Measurements from ENCODE around the gene TRIM45. TPM values are rescaled to one million over a fixed set of nuclear protein-coding genes. Genes with fewer than 3 reads are reported as not detected.
"Not testable (repeated sequence)": the region's sequence is repeated elsewhere in the genome, so short reads cannot be mapped to it uniquely, and the experiment has no call there.

Gene TRIM45
- polyA plus RNA-seq, 4 donors: 15.8 to 29.2 (median 21.2) TPM

DNA sequence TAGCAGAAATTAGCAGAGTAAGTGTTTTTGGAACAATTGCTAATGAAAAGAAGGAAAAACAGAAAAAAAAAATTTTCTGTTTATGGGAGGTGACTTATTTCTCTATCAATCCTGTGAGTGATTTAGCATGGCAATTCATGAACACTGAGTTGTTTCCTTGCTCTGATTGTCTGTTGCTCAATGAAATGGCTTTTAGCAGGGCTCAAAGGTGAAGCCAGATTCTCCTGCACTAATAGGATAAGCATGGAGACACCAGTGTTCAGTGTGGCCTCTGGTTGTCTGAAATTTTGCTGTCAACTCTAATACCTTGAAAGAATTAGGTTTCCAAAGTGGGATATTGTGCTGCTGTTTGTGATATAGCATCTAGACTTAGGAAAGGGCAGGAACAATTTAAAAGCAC is 15.8 kb downstream of the TRIM45 start:
- no peak for DNase-seq (ENCODE audit: low read depth in 4 of 4, low spot score in 3 of 4)

DNA sequence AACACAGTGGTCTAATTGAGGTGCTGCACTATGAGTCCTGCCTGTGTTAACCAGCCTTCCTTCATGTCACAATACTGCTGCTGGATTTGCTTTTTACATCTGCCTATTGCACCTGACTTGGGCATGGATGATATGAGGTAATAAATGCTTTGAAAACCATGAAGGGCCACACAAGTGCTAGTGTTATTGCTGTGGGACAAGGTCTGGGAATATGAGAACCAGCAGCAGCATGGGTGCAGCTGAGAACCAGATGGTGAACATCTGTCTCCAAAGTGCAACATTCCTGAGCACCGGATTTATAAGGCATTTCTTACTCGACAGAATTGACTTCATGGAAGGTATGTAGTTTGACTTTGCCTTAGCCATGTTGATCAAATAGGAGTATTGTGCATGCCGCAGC is 16.6 kb downstream of the TRIM45 start:
- DNase-seq (ENCODE audit: low read depth in 4 of 4, low spot score in 3 of 4): no peak

DNA sequence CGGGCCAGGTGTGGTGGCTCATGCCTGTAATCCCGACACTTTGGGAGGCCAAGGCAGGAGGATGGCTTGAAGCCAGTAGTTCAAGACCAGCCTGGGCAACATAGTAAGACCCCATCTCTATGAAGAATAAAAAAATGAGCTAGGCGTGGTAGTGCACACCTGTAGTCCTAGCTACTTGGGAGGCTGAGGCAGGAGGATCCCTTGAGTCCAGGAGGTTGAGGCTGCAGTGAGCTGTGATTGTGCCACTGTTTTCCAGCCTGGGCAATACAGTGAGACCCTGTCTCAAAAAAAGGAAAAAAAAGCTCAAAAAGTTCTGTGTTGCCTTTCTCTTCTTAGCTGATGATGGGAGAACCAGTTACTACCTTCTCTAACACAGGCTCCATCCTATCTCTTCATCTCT is 19.7 kb downstream of the TRIM45 start:
- not testable (repeated sequence) for DNase-seq (ENCODE audit: low read depth in 4 of 4, low spot score in 3 of 4)

DNA sequence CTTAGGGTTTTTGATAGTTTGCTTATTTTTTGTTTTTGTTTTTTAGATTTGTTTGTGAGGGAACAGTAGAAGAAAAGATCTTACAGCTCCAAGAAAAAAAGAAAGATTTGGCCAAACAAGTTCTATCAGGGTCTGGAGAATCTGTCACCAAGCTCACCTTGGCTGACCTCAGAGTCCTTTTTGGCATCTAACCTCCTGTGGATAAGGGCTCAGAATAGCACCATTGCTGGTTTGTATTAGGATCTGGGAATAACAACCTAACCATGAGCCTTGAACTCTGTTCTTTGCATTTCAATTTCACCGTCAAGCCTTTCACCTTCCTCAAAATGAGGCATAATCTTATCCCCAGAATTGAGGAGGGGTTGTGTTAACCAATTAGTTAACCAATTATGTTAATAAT is 20.2 kb downstream of the TRIM45 start:
- DNase-seq (ENCODE audit: low read depth in 4 of 4, low spot score in 3 of 4): no peak

DNA sequence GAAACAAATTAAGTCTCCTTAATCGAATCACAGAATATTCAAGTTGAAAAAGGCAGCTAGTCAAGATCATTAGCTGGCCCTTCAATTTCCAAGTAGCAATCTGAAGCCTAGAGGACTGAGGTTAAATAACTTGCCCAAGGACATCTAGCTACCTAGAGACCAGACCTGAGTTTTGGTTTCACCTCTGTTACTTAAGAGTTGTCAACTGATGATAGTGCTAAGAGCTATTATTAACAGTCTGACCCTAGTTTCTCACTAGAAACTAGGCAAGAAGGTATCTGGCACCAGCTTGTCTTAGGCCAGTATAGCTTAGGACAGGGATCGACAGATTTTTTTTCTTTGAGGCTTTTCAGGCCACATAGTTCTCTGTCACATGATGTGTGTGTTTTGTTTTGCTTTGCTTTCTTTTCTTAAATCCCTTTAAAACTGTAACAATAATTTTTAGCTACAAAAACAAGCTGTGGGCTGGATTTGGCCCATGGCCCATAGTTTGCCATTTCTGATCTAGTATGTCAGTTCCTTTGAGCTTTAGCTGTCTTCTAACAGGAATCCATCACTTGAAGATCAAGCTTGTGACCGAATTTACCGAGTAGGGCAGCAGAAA is 23.2 kb downstream of the TRIM45 start:
- DNase-seq (ENCODE audit: low read depth in 4 of 4, low spot score in 3 of 4): no peak

DNA sequence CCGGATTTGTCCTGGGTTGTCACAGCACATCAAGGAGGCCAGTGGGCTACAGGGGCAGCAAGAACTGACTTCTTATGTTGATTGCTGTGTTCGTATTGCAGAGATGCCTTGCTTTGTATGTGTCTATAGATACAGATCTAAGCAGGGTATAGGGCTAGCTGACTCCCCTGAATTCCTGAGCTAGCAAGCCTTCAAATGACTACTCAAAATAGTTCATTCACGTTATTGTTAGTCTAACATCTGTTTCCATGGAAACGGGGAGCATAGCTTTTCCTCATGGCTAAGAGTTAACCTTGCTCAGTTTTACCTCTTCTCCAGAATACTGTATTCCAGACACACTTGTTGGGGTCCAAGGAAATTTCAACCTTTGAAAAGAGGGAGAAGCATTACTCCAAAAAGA is 24.1 kb downstream of the TRIM45 start:
- no peak for DNase-seq (ENCODE audit: low read depth in 4 of 4, low spot score in 3 of 4)

DNA sequence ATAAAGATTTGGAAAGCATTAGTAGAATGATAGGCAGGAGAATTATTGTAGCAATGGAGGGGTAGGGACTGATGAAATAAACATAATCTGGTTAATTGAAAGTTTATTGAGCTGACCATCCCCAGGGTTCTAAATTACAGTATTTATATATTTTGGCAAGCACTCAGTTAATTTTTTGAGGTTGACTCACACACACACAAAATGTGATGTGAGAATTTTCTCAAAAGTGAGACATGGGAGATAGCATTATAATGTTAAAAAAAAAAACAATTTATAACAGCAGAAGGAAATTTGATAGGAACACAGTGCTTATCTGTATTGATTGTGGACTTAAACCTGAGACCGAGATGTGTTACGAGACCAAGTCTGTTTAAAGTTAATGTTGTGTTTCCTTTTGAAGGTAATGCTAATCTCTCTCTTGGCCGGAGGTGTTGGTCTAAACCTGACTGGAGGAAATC is 24.6 kb downstream of the TRIM45 start:
- DNase-seq (ENCODE audit: low read depth in 4 of 4, low spot score in 3 of 4): no peak

DNA sequence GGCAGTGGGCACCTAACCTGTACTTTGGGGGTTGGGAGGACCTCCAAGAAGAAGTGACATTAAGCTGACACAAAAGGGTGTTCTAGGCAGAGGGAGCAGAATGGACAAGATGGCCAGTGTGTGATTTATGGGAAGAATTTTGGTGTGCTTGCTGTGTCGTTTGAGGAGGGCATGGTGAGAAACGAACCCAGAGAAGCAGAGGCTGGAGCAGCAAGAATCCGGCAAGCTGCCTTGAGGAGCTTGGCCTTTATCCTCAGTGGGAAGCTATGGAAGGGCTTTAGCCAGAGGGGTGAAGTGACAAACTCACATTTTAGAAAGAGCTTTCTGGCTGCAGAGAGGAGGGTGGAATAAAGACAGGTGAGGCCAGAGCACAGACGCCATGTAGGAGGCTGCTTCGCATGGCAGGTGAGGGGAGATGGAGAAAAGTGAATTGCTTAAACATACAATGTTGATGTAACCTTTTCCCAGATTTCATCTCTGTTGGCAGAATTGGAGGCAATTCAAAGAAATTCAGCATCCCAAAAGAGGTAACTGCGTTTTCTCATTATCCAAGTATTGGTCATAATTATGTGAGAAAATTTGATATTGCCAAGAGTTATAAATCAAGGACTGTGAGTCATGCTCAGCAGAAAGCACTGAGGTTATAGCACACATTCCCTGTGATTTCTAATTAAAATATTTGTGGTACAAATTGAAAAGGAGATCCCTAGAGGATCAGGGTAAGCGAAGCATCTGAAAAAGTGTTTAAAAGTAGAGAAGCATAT is 26.5 kb downstream of the TRIM45 start:
- DNase-seq (ENCODE audit: low read depth in 4 of 4, low spot score in 3 of 4): no peak

DNA sequence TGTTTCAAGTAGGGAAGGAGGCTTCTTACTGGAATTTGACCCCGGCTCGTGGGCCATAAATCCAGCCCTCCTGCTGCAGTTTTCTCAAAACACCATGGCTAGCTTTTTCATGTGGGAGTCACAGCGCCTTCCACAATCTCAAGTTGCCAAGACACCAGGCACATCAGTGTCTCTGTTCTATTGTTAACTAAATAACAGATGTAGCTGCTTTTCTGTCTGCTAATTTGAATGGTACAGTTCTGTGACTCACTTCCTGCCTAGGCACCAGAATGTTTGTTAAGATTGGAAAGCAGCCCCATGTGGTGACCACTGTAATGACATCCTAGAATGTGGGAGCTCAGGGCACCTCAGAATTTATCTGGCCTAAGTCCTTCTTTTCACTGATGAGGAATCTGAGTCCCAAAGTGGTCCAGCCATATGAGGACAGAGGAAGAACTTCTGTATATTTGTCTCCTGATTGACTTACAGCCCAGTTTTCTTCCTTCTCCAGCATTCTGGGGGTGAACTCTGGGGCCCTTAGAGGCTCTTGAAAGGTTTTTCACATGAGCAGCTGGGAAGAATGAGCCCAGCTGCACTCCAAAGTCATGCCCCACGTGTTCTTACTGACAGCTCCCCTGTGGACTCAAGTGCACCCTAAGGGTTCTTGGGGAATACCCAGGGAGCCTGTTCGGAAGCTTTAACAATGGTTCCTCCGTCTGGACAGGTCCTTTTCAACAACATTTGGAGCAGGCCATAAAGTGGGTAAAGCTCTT is 27.5 kb downstream of the TRIM45 start:
- peak in 1 of 4 donors; percentile 36 for DNase-seq (ENCODE audit: low read depth in 4 of 4, low spot score in 3 of 4)

DNA sequence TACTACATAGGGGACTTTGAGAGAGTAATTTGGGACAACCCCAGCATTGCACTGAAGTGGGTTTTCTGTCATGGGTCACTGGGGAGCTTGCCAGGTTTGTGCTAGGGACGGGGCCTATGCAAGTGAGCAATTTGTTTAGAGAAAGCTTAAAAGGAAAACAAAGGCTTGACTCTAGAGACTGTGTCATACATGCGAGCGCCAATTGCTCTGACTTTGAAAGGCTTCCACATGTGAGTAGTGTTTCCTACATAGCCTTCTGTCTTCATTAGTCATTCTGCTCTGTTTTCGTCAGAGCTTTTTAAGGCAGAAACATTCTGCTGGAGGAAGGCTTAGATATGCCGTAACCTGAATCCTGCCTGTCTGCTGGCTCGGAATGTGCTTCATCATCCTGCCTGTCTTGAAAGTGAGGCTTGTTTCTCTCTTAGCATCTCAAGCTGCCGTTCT is 28.4 kb downstream of the TRIM45 start:
- DNase-seq (ENCODE audit: low read depth in 4 of 4, low spot score in 3 of 4): peak in 1 of 4 donors; percentile 39

DNA sequence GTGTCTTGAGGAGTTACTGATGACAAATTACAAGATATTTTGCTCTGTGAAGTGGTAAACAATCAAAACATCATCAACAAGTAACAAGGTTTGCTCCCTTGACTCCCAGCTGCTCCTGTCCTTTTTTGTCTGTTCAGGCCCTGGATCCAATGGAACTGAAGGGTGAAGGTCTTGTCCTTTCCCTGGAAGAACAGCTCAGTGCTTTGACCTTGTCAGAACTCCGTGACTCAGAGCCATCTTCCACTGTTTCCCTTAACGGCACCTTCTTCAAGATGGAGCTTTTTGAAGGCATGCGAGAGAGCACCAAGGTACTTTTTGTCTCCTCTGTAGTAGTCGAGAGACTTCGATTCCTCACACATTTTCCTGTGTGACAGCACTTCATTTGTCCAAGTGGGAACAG is 29.0 kb downstream of the TRIM45 start:
- no peak for DNase-seq (ENCODE audit: low read depth in 4 of 4, low spot score in 3 of 4)

DNA sequence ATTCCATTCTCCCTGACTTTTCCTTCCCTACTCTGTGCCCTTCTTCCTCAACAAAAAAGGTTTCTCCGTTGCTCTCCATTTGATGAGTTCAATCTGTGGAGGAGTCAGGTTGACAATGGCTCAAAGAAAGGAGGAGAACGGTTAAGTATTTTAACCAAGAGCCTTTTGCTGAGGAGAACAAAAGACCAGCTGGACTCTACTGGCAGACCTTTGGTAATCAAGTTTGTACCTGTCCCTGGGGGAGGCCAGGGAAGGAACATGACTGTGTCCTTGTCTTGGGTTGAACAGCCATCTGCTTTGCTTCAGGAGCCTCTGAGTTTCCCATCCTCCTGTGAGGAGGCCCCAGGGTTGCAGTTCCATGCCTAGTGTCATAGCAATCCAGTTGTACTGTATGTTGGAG is 31.6 kb downstream of the TRIM45 start:
- DNase-seq (ENCODE audit: low read depth in 4 of 4, low spot score in 3 of 4): no peak

DNA sequence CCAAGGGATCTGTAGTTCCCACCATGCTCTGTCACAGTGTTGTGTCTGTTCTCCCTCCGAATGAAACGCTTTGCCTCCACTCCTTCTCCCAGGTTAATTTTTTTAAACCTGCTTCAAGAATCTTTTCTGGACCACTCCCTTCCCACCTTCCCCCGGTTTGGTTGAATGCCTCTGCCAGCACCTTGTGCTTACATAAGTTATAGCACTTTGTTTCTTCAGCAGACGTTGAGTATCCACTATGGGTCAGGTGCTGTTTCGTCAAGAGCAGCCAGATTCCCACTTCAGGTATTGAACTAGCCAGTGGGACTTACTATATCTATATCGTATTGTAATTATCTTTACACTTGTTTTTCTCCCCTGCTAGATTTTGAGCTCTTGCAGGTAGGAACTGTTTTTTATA is 33.9 kb downstream of the TRIM45 start:
- no peak for DNase-seq (ENCODE audit: low read depth in 4 of 4, low spot score in 3 of 4)

DNA sequence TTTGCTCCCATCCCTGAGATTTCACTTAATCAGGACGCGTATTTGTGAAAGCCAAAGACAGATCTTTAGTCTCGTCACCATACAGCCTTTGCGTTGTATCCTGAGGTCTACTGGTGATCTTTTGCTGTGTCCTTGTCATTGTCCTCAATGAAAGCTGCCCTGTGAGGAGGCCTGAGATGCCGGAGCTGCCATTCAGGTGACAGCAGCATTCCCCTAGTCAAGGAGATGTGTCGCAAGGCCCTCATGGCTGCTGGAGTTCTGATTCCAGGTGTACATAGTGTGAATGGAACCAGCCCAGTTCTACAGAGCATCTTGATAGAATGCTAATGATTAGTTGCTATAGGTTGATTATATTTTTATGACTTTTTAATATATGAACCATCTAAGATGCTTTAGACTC is 37.3 kb downstream of the TRIM45 start:
- no peak for DNase-seq (ENCODE audit: low read depth in 4 of 4, low spot score in 3 of 4)

DNA sequence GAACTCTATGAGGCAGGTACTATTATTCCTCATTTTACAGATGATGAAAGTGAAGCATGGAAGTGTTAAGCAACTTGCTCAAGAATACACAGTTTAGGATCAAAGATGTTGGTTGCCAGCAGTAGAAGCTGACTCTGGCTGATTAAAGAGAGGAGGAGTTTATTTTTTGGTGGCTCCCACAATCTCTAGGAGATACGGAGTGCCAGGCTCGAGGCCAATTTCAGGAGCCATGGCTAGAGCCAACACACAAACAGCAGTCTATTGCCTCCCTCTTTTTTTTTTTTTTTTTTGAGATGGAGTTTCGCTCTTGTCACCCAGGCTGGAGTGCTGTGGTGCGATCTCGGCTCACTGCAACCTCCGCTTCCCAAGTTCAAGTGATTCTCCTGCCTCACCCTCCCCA is 41.8 kb downstream of the TRIM45 start:
- no peak for DNase-seq (ENCODE audit: low read depth in 4 of 4, low spot score in 3 of 4)

DNA sequence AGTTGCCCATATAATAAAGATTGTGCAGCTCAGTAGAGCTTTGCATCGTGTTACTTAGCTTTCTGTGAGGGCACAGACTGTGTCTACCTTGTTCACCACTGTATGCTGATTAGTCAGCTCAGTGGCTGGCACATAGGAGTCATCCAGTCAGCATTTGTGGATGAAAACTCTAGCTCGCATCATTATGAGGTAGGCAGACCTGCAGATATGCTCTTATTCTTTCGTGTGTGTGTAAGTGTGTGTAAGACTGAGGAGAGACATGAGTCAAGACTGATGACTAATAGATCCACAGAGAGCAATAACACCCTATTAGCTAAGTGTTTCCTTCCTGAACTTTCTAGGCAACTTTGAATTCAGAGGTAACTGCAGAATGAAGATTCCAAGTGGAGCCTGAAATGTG is 44.3 kb downstream of the TRIM45 start:
- no peak for DNase-seq (ENCODE audit: low read depth in 4 of 4, low spot score in 3 of 4)

DNA sequence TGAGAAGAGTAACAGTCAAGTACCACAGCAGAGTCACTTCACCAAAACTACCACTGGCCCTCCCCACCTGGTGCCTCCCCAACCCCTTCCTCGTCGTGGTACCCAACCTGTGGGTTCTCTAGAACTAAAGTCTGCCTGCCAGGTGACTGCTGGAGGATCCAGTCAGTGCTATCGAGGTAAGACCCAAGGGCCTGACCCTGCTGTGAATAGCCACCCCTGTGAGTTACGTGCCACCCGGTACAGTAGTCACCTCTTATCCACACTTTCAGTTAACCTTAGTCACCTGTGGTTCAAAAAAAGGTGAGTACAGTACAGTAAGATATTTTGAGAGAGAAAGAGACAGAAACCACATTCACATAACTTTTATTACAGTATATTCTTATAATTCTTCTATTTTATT is 44.9 kb downstream of the TRIM45 start:
- DNase-seq (ENCODE audit: low read depth in 4 of 4, low spot score in 3 of 4): no peak

DNA sequence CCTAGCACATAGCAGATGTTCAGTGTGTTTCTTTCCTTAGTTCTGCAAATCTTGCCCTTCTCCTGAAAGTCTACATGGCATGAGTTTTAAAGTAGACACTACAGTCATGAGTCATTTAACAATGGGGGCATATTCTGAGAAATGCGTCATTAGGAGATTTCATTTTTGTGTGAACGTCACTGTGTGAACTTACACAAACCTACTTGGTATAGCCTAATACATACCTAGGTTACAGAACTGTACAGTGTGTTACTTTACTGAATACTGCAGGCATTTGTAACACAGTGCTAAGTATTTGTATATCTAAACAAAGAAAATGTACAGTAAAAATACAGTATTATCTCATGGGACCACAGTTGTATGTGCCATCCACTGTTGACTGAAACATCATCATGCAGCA is 51.4 kb downstream of the TRIM45 start:
- no peak for DNase-seq (ENCODE audit: low read depth in 4 of 4, low spot score in 3 of 4)

DNA sequence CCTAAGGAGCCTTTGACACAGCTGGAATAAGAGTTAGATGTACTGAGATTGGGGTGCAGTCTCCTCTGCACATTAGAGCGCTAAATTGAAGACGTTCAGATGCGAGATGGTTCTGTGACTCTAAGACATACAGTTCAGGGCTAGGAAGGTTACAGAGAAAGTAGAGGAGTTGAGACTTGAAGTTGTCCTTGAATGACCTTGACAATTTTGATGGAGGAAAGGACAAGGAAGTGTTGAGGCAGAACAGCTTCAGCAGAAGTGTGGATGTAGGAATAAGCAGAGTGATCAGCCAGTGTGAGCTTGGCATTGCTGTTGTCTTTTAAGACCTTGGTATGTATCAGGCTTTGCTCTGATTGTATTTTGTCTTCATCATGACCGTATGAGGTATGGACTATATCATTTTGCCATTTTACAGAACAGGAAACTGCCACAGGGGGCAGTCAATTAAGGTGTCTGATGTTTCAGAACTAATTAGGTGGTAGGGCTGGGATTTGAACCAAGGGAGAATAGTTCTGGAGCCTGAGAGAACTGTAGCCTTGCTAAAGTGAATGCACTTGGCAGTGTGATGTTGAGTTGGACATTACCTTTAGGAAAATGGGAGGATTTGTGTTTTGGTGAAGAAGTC is 52.2 kb downstream of the TRIM45 start:
- DNase-seq (ENCODE audit: low read depth in 4 of 4, low spot score in 3 of 4): no peak

DNA sequence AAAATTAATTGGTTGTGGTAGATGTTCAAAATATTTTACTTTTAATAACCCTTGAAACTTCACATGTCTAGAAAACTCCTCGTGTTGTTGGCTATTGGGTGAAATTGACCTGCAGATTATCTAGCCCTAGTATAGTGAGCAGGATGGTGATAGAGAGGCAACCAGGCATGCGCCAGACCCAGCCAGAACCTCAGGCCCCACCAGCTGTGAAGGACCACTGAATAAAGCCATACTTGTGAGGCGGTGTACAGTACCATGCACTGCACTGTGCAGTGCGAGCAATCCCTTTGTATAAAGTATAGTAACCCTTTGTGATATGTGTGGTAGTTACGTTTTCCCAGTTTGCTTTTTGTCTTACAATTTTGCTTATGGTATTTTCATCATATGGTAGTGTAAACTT is 53.0 kb downstream of the TRIM45 start:
- DNase-seq (ENCODE audit: low read depth in 4 of 4, low spot score in 3 of 4): no peak
